ENCODE results near the gene TNRC6C. TPM values are rescaled to one million over a fixed set of nuclear protein-coding genes. Genes with fewer than 3 reads are reported as not detected.

The TNRC6C gene
- total RNA-seq, 1 experiment from 2014 or later = 2.7 TPM

- peak; percentile 63 for DNase-seq (ENCODE audit: low read depth)
Measured at GRCh38 chr17:78013683-78014467, 55.4 kb downstream of the TNRC6C start.

- DNase-seq (ENCODE audit: low read depth) = no peak
Measured at GRCh38 chr17:78014646-78015045, 56.1 kb downstream of the TNRC6C start.

- DNase-seq (ENCODE audit: low read depth) = no peak
Measured at GRCh38 chr17:78016852-78017251, 58.3 kb downstream of the TNRC6C start.

DNA sequence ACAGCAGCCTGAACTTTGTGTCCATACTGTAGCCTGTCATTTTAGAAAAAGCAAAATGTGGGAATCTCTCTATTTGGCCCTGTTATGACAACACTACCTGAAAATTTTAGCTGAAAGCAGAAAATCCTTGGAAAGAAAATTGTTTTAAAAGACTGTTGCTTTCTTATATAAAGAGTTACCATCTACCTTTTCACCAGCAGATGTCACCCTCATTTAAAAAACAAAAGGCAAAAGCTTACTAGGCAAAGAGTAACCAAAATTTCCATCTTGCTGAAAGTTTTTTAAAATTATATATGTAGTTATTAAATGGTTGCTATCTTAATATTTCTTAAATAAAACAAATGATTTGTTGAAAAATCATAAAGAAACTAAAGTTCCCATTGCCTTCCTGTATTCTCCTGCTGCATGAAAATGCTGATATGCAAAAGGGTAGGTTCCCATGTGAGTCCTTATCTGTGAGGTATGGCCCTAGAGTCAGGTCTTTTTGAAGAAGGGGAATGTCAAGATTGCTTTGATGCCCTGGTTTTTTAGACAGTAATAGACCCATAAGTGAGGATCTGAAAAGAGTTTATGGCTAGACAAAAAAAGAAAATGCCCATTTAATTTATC, 61.0 kb downstream of the TNRC6C start:
- no peak for DNase-seq (ENCODE audit: low read depth)

- no peak for DNase-seq (ENCODE audit: low read depth)
Measured at GRCh38 chr17:78019976-78020716, 61.6 kb downstream of the TNRC6C start.

DNA sequence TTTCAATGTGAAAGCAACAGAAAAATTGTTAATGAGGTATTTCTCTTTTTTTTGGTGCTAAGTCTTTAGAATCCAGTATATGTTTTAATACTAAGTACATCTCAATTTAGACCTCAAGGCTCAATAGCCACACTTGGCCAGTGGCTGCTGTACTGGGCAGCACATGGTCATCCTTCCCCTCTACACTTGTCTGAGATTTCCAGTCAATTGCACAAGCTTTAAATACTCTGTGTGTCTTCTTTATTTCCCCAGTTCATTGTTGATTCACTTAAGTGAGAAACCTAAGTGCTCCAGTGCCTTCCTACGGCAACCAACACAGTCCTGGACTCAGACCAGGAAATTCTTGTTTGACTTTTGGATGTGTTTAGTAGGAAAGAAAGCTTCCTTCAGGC, 62.2 kb downstream of the TNRC6C start:
- DNase-seq (ENCODE audit: low read depth) = no peak

- no peak for DNase-seq (ENCODE audit: low read depth)
Measured at GRCh38 chr17:78022425-78022824, 63.9 kb downstream of the TNRC6C start.

GRCh38 chr17:78023042-78023441, 64.5 kb downstream of the TNRC6C start:
- DNase-seq (ENCODE audit: low read depth) = no peak

- DNase-seq (ENCODE audit: low read depth) = no peak
Measured at GRCh38 chr17:78026381-78026780, 67.9 kb downstream of the TNRC6C start.

DNA sequence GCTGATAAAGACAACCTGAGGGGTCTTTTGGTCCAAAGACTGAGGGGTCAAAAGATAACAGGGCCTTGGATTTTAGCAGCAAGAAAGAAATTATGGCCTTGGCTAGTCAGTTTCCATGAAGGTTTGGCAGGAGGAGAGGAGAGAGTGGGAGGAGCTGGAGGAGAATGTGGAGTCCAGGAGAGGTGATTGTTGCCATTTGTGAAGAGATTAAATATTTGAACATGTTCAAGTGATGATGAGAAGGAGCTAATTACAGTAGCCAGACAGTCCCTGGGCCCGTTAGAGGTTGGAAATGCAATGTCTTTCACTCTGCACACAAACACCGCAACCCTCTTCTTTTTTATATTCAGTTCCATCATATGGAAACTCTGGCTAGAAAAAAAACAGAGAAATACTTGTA, 68.6 kb downstream of the TNRC6C start:
- no peak for DNase-seq (ENCODE audit: low read depth)

GRCh38 chr17:78029697-78030096, 71.2 kb downstream of the TNRC6C start:
- DNase-seq (ENCODE audit: low read depth) = no peak

DNA sequence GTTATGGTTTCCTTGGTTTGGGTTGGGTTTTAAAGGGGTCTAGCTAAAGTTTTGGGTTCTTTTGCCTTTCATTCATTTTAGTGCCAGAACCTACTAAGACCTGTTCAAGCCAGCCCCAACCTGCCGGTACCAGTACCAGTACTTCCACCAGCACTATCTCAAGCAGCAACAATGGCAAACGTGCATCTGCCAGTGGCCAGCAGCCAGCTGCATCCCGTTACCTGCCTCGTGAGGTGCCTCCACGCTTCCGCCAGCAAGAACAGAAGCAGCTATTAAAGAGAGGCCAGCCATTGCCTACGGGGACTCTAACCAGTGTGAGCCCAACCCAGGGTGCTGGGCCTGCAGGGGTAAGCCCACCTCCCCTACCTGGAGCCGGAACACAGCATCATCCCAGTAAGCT, 72.9 kb downstream of the TNRC6C start:
- DNase-seq (ENCODE audit: low read depth) = no peak

DNA sequence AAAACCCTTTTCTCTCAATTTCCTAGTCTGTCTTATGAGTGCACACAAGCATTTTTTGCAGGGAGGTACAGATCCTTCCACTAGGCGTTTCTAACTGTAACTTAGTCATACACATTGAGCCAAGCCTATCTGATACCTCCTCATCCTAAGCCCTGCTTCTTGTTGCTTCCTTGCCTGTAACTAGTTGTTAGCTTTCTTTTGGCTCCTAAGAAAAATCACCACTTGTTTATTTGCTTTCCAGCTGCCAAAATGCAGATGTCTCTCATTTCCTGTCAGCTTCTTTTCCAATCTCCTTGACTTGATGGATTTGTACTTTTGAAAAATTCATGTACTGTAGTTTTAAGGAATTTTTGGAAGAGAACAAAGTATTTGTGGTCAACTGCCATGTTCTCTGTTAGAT, 73.7 kb downstream of the TNRC6C start:
- no peak for DNase-seq (ENCODE audit: low read depth)

DNA sequence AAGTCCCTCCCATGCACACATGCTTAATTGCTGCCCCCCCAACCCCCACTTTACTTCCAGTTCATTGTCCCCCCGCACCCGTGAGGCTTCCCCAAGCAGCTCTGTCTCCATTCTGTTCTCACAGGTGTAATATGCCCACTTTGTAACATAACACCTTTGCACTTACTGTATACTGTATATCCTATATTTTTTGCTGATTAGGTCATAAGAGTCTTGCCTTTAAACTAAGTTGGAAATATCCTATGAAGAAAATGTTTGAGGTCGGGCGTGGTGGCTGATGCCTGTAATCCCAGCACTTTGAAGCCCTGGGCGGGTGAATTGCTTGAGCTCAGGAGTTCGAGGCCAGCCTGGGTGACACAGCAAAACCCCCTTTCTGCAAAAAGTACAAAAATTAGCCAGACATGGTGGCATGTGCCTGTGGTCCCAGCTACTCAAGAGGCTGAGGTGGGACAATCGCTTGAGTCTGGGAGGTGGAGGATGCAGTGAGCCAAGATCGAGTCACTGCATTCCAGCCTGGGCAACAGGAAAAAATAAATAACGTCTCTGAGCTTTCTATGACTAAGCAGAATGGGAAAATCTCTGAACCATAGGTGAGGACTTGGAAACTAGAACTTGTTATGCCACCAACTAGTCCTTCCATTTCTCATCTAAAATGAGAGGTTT, 76.1 kb downstream of the TNRC6C start:
- peak; percentile 64 for DNase-seq (ENCODE audit: low read depth)

DNA sequence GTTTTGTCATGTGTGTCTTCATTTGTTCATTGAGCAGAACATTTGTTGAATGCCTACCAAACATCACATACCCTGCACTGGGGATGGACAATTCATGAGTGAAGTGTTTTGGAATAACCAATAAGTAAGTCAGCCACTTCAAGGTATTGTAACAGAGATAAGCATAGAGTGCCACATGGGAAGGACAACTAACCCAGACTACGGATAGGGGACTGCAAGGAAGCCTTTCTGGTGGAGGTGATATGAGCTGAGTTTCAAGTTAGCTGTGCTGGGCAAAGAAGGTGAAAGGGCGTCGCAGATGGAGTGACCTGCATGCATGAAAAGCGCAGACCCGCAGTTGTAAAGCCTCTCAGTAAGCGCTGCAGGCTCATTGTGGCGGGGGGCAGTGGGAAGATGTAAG, 78.8 kb downstream of the TNRC6C start:
- no peak for DNase-seq (ENCODE audit: low read depth)

DNA sequence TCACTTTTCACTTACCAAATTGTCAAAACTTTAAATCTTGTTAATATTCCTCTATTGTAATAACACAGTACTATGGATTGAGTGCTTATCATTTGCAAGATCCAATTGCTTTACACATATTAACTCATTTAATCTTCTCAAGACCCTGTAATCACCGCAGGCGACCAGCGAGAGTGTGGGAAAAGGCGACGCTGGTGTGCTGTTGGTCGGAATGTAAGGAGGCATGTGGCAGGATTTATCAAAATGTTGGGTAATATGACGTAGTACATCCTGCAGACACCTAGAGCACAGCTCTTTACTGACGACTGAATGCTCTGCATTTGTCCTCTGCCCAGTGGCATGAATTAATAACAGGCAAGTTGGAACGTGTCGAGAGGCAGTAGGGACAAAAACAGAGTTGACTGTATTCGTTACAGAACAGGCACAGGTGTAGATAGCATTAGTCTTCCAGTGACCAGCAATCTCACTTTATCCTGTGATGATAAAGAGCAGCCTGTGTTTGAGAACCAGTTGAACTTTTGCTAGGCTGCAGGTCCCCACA, 80.3 kb downstream of the TNRC6C start:
- DNase-seq (ENCODE audit: low read depth) = no peak

DNA sequence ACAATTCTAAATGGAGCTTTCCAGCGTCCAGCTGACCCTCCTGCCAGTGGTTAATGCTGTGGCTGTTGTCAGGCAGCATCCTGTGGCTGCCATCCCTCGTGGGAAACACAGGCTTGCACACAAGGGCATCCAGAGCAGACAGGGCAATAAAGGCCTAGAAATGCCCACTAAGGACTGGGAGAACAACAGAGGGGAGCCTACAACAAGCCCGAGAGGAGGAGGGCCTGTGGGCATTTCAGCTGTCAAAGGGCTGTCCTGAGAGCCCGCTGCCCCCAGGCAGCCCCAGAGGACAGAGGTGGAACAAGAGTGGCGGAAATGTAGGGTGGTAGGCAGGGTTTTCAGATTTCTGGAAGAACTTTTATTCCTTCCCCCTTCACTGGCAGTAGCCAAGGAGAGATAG, 81.1 kb downstream of the TNRC6C start:
- no peak for DNase-seq (ENCODE audit: low read depth)

DNA sequence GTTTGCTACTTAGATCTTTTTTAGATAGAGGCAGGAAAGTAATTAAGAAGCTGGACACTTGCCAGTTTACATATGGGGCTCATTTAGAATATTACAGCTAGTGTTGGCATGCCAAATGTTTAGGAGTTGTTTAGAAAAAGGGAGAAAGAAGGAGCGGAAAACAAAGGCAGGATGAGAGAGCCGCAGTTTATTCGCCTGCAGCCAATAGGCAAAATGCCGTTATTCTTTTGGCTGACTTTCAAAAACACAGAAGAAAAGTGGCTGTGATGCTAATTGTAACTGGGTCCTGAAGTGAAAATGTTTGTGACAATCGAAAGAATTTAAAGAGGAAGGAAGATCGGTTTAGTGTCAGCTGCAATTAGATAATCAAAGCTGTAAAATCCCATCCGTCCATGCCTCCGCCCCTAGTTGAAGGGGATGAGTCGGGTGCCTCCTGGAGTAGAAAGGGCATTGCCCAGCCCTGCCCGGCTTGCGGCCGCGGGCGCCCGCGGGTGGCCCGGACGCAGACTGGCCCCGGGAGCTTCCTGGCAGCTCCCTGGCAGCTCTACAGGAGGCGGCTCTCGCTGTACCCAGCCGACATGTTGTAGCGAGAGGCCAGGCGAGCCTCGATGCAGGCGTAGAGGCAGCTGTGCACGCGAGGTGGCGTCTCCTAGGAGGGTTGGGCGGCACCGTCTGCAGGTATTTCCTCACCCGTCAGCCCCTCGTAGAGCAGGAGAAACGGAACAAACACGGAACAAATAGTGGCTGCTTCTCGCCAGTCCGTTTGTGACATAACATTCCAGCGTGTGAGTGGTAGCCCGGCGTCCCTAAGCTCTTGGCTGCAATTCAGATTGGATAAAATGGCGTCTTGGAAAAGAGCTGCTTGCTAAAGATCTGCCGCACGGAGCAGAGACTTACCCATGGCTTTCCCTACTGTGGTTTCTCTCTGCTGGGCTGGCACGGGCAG, 82.2 kb downstream of the TNRC6C start:
- DNase-seq (ENCODE audit: low read depth) = peak; percentile 78

- DNase-seq (ENCODE audit: low read depth) = no peak
Measured at GRCh38 chr17:78041386-78042179, 83.1 kb downstream of the TNRC6C start.

DNA sequence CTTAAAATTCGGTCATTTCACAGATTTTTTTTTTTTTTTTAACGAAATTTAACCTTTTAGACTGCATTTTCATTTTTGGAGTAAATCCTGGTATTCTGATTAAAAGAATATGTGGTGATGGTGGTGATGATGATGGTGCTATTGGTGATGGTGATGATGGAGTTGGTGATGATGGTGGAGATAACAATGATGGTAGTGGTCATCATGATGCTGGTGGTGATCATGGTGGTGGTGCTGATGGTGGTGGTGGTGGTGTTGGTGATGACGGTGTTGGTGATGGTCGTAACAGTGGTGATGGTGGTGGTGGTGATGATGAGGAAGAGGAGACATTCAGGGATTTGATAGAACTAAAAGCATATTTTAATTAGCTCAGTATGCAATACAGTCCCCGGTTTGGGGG, 84.0 kb downstream of the TNRC6C start:
- no peak for DNase-seq (ENCODE audit: low read depth)
